Hepatocyte (in vitro differentiated cells): ENCODE results near the gene IL17REL. TPM values are rescaled to one million over a fixed set of nuclear protein-coding genes. Genes with fewer than 3 reads are reported as not detected.
A peak's percentile ranks its signal among the peaks of the same experiment; 100 is the strongest.

ENCODE experiments used
- DNase-seq: peaks from one replicate; pipeline ENCODE4 v3.0.0-alpha.2; 2016; ENCODE audit warnings: low spot score
- H2AFZ ChIP-seq: fragments of 200-600 bp; sonication (generic); 2 replicates; pipeline ENCODE4 v1.6.0; 2016; ENCODE audit warnings: antibody characterized with exemption, mild to moderate bottlenecking
- H3K27ac ChIP-seq: fragments of 200-600 bp; sonication (generic); 2 replicates; pipeline ENCODE4 v1.5.1; 2016; ENCODE audit warnings: mild to moderate bottlenecking
- H3K27me3 ChIP-seq: fragments of 200-600 bp; sonication (generic); 2 replicates; pipeline ENCODE4 v1.6.1; 2016
- H3K36me3 ChIP-seq: fragments of 200-600 bp; sonication (generic); replicated peaks from 2 replicates; pipeline ENCODE4 v1.5.1; 2016; ENCODE audit warnings: low read depth; ENCODE audit not compliant: insufficient read depth
- H3K4me1 ChIP-seq: fragments of 200-600 bp; sonication (generic); 2 replicates; pipeline ENCODE4 v1.5.1; 2016; ENCODE audit warnings: mild to moderate bottlenecking, moderate library complexity; ENCODE audit not compliant: insufficient read depth
- H3K4me2 ChIP-seq: fragments of 200-600 bp; sonication (generic); 2 replicates; pipeline ENCODE4 v1.6.0; 2016
- H3K4me3 ChIP-seq: fragments of 200-600 bp; sonication (generic); 2 replicates; pipeline ENCODE4 v1.5.1; 2016; ENCODE audit warnings: mild to moderate bottlenecking
- H3K79me2 ChIP-seq: fragments of 200-600 bp; sonication (generic); 2 replicates; pipeline ENCODE4 v1.6.0; 2017; ENCODE audit warnings: mild to moderate bottlenecking
- H3K9me2 ChIP-seq: fragments of 200-600 bp; sonication (generic); replicated peaks from 2 replicates; pipeline ENCODE4 v1.6.0; 2017; ENCODE audit warnings: mild to moderate bottlenecking; ENCODE audit not compliant: insufficient read depth
- H3K9me3 ChIP-seq: fragments of 200-600 bp; sonication (generic); 2 replicates; pipeline ENCODE4 v1.5.1; 2016; ENCODE audit warnings: low read depth, mild to moderate bottlenecking
- H4K20me1 ChIP-seq: fragments of 200-600 bp; sonication (generic); 2 replicates; pipeline ENCODE4 v1.6.0; 2016; ENCODE audit warnings: mild to moderate bottlenecking; ENCODE audit not compliant: insufficient read depth, poor library complexity, severe bottlenecking
- CTCF ChIP-seq: fragments of 200-600 bp; sonication (generic); IDR thresholded peaks from 2 replicates; pipeline ENCODE4 v1.5.1; 2016; ENCODE audit warnings: antibody characterized with exemption, mild to moderate bottlenecking; ENCODE audit not compliant: poor library complexity
- EZH2 ChIP-seq: fragments of 200-600 bp; sonication (generic); IDR thresholded peaks from 2 replicates; pipeline ENCODE4 v1.6.1; 2016; ENCODE audit warnings: antibody characterized with exemption, mild to moderate bottlenecking, borderline replicate concordance
- EZH2phosphoT487 ChIP-seq: fragments of 200-600 bp; sonication (generic); IDR thresholded peaks from one replicate; pipeline ENCODE4 v1.6.1; 2018; ENCODE audit warnings: antibody characterized with exemption, mild to moderate bottlenecking, low read depth, moderate library complexity; ENCODE audit not compliant: unreplicated experiment, severe bottlenecking
- WGBS: methylation state at CpG from one replicate; pipeline ENCODE4 v1.1.6; 2016; ENCODE audit warnings: low lambda C conversion rate; ENCODE audit errors: missing lambda C conversion rate; 5-methylcytosine and 5-hydroxymethylcytosine counted together
- polyA plus RNA-seq: library from polyadenylated mRNA; unstranded; fragments of >200 nt; fragmentation: Nextera tagmentation; extraction: Ambion mirVana; gene quantifications from 2 replicates; pipeline ENCODE4 v1.2.1, GENCODE V29; 2016
- total RNA-seq: library from RNA; depleted of rRNA; stranded (reverse); fragments of >200 nt; gene quantifications from 2 replicates; pipeline ENCODE4 v1.2.3, GENCODE V29; 2014

IL17REL gene
- total and polyA plus RNA-seq, 2 experiments from 2014 or later = not detected

- peak; percentile 13 for DNase-seq
- TF ChIP-seq EZH2phosphoT487 = no peak
- no peak for TF ChIP-seq CTCF
- TF ChIP-seq EZH2 = no peak
Observed at GRCh38 chr22:50002791-50003190, 9.8 kb downstream of the IL17REL start.

GRCh38 chr22:50001388-50002231 is 11.0 kb downstream of the IL17REL start:
- H2AFZ ChIP-seq = no peak overlapping the region
- H3K9me3 ChIP-seq = no peaks in the 10 kb centered on the region
- 82% methylated on average over 16 of the region's 16 CpGs for WGBS
- H3K4me2 ChIP-seq = no peak overlapping the region
- no peak for TF ChIP-seq EZH2
- no peaks in the 10 kb centered on the region for H3K9me2 ChIP-seq
- peaks cover 4% of the 10 kb centered on the region for H3K4me1 ChIP-seq
- no peak overlapping the region for H3K4me3 ChIP-seq
- no peak overlapping the region for H3K27ac ChIP-seq
- no peaks in the 10 kb centered on the region for H3K79me2 ChIP-seq
- H3K27me3 ChIP-seq = peaks cover 6% of the 10 kb centered on the region
- no peaks in the 10 kb centered on the region for H3K36me3 ChIP-seq
- DNase-seq = no peak
- H4K20me1 ChIP-seq = no peaks in the 10 kb centered on the region

More at GRCh38 chr22:50002791-50003190, 9.8 kb downstream of the IL17REL start:
- Histone ChIP-seq H2AFZ (no peak overlapping the region), H3K9me3 (no peaks in the 10 kb centered on the region), H3K9me2 (no peaks in the 10 kb centered on the region), H3K27ac (no peak overlapping the region), H4K20me1 (no peaks in the 10 kb centered on the region), H3K27me3 (peaks cover 6% of the 10 kb centered on the region), H3K36me3 (no peaks in the 10 kb centered on the region), H3K4me1 (peaks cover 5% of the 10 kb centered on the region), H3K79me2 (no peaks in the 10 kb centered on the region), H3K4me3 (no peak overlapping the region), H3K4me2 (no peak overlapping the region)
- 82% methylated on average over 7 of the region's 7 CpGs for WGBS

GRCh38 chr22:50000587-50001387 is 11.8 kb downstream of the IL17REL start:
- DNase-seq = no peak
- no peak overlapping the region for H3K27ac ChIP-seq
- no peak overlapping the region for H3K4me3 ChIP-seq
- no peaks in the 10 kb centered on the region for H3K79me2 ChIP-seq
- no peak for TF ChIP-seq EZH2phosphoT487
- no peak for TF ChIP-seq CTCF
- TF ChIP-seq EZH2 = no peak
- no peak overlapping the region for H2AFZ ChIP-seq
- no peaks in the 10 kb centered on the region for H4K20me1 ChIP-seq
- no peaks in the 10 kb centered on the region for H3K9me2 ChIP-seq
- H3K27me3 ChIP-seq = peaks cover 6% of the 10 kb centered on the region
- no peaks in the 10 kb centered on the region for H3K36me3 ChIP-seq
- no peak overlapping the region for H3K4me2 ChIP-seq
- no peaks in the 10 kb centered on the region for H3K9me3 ChIP-seq
- H3K4me1 ChIP-seq = peaks cover 2% of the 10 kb centered on the region
- 91% methylated on average over 29 of the region's 32 CpGs for WGBS

GRCh38 chr22:49999946-50000586 is 12.5 kb downstream of the IL17REL start:
- no peak for DNase-seq
- H3K9me2 ChIP-seq = no peaks in the 10 kb centered on the region
- H3K27ac ChIP-seq = no peak overlapping the region
- H3K4me2 ChIP-seq = peak overlapping the region; percentile 77
- peaks cover 6% of the 10 kb centered on the region for H3K27me3 ChIP-seq
- H4K20me1 ChIP-seq = no peaks in the 10 kb centered on the region
- peaks cover 2% of the 10 kb centered on the region for H3K4me1 ChIP-seq
- H2AFZ ChIP-seq = no peak overlapping the region
- H3K4me3 ChIP-seq = no peak overlapping the region
- H3K36me3 ChIP-seq = no peaks in the 10 kb centered on the region
- 48% methylated on average over 38 of the region's 41 CpGs for WGBS
- no peaks in the 10 kb centered on the region for H3K9me3 ChIP-seq
- TF ChIP-seq EZH2 (no peak), CTCF (no peak), EZH2phosphoT487 (no peak)
- no peaks in the 10 kb centered on the region for H3K79me2 ChIP-seq
